Glomerular endothelial cell (primary cell): ENCODE data around the gene VAT1L. TPM values are rescaled to one million over a fixed set of nuclear protein-coding genes. Genes with fewer than 3 reads are reported as not detected.
A peak's percentile ranks its signal among the peaks of the same experiment; 100 is the strongest.

Experiments used
- DNase-seq: peaks from one replicate; pipeline ENCODE4 v3.0.0-alpha.2; 2011; ENCODE audit warnings: low read depth, low spot score; ENCODE audit errors: extremely low read depth
- total RNA-seq: library from RNA; depleted of rRNA; stranded (reverse); fragments of >200 nt; gene quantifications from 2 replicates; pipeline ENCODE4 v1.2.3, GENCODE V29; 2015

Gene VAT1L
- total RNA-seq, 1 donor from 2014 or later, result 6.4 TPM

GRCh38 chr16:77827032-77827431 lies 38.7 kb downstream of the VAT1L start:
- no peak for DNase-seq

DNA sequence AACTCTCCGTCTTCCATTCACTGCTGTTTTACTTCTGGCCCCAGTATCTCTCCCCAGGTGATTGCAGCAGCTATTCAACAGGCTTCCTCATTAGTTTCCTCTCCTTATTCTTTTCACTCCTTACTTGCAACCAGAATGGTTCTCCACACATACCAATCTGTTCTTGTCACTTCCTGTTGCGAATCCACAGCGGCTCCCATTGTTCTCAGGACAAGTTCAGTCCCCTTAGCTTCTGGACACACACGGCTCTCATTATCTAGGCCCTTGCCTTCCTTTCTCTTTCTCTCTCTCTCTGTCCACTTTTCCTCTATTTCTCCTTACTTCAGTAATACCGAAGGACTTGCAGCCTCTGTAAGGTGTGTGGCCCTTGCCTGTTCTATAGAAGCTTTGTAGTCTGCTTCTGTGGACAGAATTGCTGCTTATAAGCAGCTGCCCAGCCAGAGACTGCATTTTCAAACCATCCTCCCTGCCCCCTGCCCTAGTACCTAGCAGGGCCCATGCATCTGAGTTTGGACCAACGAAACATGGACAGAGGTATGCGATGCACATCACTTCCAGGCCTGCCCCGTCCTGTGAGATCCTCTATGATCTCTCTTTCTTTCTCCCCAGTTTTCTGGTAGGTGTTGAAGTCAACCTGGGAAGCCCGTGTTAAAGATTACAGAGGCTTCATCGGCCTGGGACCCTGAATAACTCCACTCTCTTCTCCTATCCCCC lies 45.7 kb downstream of the VAT1L start:
- peak; percentile 72 for DNase-seq

GRCh38 chr16:77834635-77835540 lies 46.5 kb downstream of the VAT1L start:
- DNase-seq, result no peak

GRCh38 chr16:77836801-77837200 lies 48.4 kb downstream of the VAT1L start:
- DNase-seq, result no peak

GRCh38 chr16:77838597-77839255 lies 50.4 kb downstream of the VAT1L start:
- DNase-seq, result no peak

DNA sequence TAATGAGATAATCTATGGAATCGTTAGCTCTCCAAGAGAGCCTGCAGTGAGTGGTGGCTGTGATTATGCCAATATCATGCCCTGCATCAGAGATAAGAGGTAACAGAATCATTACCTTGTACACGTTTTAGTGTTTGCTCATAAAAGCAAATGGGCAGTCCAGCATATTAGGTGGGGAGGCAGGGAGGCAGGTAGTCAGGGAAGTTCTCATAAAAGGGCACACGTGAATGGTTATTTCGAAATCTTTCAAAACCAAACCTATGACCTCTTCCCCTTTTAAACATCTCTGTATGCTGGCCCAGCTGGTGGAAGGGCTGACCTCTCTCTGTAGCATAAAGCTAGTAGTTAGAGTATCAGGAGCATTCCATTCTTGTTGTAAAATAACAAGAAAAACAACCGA lies 51.7 kb downstream of the VAT1L start:
- no peak for DNase-seq

DNA sequence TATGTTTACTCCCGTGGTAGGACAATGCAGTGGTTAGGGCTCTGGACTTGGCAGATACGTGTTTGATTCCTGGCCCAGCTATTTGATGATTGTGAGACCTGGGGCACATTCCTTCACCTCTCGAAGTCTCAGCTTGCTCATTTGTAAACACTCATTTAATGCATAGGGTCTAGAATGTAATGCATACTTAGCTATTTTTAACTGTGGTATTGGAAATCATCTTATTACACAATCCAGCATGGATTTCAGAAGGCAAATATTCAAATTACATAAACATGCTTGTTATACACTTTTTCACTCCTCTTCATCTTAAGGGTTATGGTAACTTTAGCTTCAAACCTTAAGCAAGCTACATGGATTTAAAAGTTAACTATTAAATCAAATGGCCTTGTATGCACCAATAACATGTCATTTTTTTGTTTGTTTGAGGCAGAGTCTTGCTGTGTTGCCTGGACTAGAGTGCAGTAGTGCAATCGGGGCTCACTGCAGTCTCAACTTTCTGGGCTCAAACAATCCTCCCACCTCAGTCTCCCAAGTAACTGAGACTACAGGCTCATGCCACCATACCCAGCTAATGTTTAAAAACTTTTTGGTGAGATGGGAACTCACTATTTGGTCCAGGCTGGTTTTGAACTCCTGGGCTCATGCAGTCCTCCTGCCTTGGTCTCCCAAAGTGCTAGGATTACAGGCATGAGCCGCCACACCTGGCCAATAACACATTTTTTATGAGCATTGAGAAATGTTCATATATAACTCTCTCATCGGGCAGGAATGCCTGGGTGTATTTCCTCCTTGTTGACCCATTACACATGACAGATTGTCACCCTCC lies 52.5 kb downstream of the VAT1L start:
- no peak for DNase-seq

DNA sequence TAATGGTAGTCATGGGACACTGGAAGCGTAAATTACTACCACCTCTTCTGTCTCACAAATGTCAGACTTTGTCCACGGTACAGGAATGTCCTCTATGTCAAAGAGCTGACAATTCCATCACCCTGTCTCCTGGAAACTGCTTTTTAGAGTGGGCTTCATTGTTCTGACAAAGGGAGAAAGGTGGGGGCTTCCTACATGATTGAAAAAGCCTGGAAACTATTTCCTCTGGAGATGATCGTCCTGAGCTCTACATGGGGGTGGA lies 53.1 kb downstream of the VAT1L start:
- no peak for DNase-seq

DNA sequence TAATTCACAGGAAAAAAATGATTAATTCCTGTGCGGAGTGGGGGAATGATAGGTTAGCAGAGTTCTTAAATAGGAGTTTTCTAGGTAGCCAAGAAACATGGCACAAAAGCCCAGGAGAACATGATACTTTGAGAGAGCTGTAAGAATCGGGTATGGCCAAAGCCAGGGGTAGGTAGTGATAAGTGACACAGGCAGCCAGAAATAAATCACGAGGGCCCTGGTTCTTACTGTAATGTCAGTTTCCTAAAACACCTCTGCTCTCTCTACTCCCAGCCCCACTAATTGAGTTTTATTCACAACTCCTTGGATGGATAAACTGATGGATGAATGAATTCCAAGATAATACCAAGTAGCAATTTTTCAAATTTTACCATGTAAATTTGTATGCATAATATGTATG lies 54.1 kb downstream of the VAT1L start:
- no peak for DNase-seq

- DNase-seq, result no peak
Observed at GRCh38 chr16:77843405-77843804, 55.0 kb downstream of the VAT1L start.

DNA sequence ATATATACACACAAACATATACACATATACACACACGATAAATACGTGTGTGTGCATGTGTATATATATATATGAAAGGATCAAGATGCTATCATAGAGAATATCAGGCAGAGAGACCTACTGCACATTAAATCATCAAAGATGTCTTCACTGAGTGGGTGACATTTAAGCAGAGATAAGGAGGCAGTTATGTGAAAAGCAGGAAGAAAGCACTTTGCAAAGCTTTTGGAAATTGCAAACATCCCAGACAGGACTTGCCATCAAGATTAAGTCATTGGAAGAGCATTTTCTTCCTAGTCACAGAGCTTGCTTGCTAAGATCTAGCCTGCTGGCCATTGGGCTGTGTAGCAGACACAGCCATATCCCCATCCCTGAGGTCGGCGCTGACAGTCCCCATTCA lies 56.4 kb downstream of the VAT1L start:
- DNase-seq, result no peak

GRCh38 chr16:77849646-77850258 lies 61.4 kb downstream of the VAT1L start:
- no peak for DNase-seq

- no peak for DNase-seq
Observed at GRCh38 chr16:77850636-77851333, 62.4 kb downstream of the VAT1L start.

- DNase-seq, result no peak
Observed at GRCh38 chr16:77853161-77853560, 64.8 kb downstream of the VAT1L start.

DNA sequence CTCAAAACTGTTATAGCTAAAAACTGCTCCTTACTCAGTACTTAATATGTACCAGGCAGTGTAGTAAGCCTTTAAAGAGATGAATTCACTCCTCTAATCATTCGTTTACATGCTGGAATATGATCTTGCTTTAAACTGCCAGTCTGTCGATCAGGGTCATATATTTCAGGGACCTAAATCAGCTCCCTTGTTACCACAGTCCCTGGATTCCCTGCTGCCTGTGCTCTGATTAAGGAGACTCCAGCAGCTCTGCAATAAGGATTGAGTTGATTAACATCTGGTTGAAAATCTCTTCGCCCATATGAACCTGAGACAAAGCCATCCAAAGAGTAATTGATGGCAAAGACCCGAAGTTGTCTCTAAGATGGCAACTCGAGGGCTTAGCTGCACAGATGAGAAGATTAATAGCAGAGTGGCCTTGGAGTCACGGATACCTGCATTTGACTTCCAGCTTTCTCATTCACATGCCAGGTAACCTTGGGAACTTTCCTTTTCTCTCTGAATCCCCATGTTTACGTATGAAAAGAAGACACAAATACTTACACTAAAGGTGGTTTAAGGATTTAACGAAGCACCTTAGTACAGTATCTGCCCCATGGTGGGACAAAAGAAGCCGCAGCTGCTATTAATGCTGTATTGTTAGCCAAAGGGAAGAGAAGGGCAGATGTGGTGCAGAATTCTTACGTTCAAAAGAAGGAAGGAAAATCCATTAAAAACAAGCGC lies 68.2 kb downstream of the VAT1L start:
- no peak for DNase-seq

GRCh38 chr16:77858060-77858459 lies 69.7 kb downstream of the VAT1L start:
- no peak for DNase-seq

- no peak for DNase-seq
Observed at GRCh38 chr16:77859493-77860232, 71.3 kb downstream of the VAT1L start.

GRCh38 chr16:77860953-77861352 lies 72.6 kb downstream of the VAT1L start:
- no peak for DNase-seq

DNA sequence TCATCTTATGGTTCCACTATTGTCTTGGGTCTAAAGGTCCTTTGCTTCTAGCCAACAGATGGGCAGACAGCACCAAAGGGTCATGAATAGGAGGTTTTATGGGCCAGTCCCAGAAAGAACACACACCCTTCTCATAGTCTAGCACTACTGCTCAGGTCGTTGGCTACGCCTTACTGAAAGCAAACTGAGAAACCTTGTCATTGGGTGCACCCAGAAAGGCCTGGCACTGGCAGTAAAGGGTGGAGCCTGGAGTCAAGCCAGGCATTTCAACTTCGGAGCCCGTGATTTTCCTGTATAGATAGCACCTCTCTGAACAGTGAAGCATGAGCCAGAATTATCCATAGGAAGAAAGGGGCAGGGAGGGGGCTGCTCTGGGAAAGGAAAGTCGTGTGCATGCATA lies 74.9 kb downstream of the VAT1L start:
- DNase-seq, result no peak
